T-helper 17 cell (primary cell): ENCODE measurements around the gene CD68. TPM values are rescaled to one million over a fixed set of nuclear protein-coding genes. Genes with fewer than 3 reads are reported as not detected.

Experiments used
- ATAC-seq: fragments of 150-1000 bp; cut with Tn5 transposase; 2 replicates; pipeline ENCODE4 v1.10.0; 2021; ENCODE audit warnings: mild to moderate bottlenecking, moderate library complexity
- DNase-seq, 3 donors: peaks; one replicate each; pipeline versions ENCODE4 v3.0.0 to v3.0.0-alpha.2; 2020 to 2021
- H3K9me3 ChIP-seq: one replicate; pipeline ENCODE4 v1.7.0; 2013; ENCODE audit warnings: low read length, mild to moderate bottlenecking; ENCODE audit not compliant: control insufficient read depth, poor library complexity, severe bottlenecking
- H3K27ac Mint-ChIP-seq: one replicate; pipeline ENCODE4 v1.8.0; 2022; ENCODE audit warnings: mild to moderate bottlenecking, moderate library complexity, mixed read lengths
- H3K27me3 Mint-ChIP-seq: one replicate; pipeline ENCODE4 v1.8.0; 2022; ENCODE audit warnings: mixed read lengths
- H3K36me3 Mint-ChIP-seq: one replicate; pipeline ENCODE4 v1.8.0; 2022; ENCODE audit warnings: low read depth, mixed read lengths
- H3K4me1 Mint-ChIP-seq: one replicate; pipeline ENCODE4 v1.8.0; 2022; ENCODE audit warnings: mild to moderate bottlenecking, mixed read lengths
- H3K4me3 Mint-ChIP-seq: one replicate; pipeline ENCODE4 v1.8.0; 2022; ENCODE audit warnings: mild to moderate bottlenecking, moderate library complexity, mixed read lengths
- total RNA-seq, 4 donors: library from RNA in 2 of 4; stranded (reverse) in 2 of 4; gene quantifications; one replicate each; pipeline ENCODE4 v1.2.3 and lab custom pipeline; 2022 to 2026

CD68 gene
- total RNA-seq, 2 donors from 2014 or later = 3.9 to 8.1 TPM

DNA sequence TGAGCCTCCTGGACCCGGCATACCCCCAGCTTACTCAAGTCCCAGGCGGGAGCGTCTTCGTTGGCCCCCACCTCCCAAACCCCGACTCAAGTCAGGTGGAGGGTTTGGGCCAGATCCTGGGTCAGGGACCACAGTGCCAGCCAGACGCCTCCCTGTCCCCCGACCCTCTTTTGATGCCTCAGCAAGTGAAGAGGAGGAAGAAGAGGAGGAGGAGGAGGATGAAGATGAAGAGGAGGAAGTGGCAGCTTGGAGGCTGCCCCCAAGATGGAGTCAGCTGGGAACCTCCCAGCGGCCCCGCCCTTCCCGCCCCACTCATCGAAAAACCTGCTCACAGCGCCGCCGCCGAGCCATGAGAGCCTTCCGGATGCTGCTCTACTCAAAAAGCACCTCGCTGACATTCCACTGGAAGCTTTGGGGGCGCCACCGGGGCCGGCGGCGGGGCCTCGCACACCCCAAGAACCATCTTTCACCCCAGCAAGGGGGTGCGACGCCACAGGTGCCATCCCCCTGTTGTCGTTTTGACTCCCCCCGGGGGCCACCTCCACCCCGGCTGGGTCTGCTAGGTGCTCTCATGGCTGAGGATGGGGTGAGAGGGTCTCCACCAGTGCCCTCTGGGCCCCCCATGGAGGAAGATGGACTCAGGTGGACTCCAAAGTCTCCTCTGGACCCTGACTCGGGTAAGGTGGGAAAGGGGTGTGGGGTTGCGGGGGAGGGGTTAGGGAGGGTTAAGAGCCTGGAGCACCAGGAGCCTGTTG lies 16.1 kb upstream of the CD68 start:
- no peaks in the 10 kb centered on the region for H3K9me3 ChIP-seq
- Mint-ChIP-seq H3K4me3 (peak overlapping the region; percentile 97), H3K4me1 (peaks cover 35% of the 10 kb centered on the region), H3K36me3 (peaks cover 2% of the 10 kb centered on the region), H3K27me3 (no peaks in the 10 kb centered on the region), H3K27ac (no peak overlapping the region)
- ATAC-seq (no peak), DNase-seq (no peak)

- no peak overlapping the region for H3K4me3 Mint-ChIP-seq
- H3K4me1 Mint-ChIP-seq = peaks cover 26% of the 10 kb centered on the region
- no peak overlapping the region for H3K27ac Mint-ChIP-seq
- DNase-seq (no peak), ATAC-seq (no peak)
- H3K36me3 Mint-ChIP-seq = peaks cover 7% of the 10 kb centered on the region
- H3K9me3 ChIP-seq = no peaks in the 10 kb centered on the region
- H3K27me3 Mint-ChIP-seq = no peaks in the 10 kb centered on the region
Observed at GRCh38 chr17:7569571-7569970, 9.9 kb upstream of the CD68 start.

- Mint-ChIP-seq H3K27ac (no peak overlapping the region), H3K4me3 (no peak overlapping the region), H3K4me1 (peaks cover 30% of the 10 kb centered on the region), H3K36me3 (peaks cover 10% of the 10 kb centered on the region), H3K27me3 (no peaks in the 10 kb centered on the region)
- H3K9me3 ChIP-seq = no peaks in the 10 kb centered on the region
- no peak for DNase-seq
- ATAC-seq = no peak
Observed at GRCh38 chr17:7570351-7570750, 9.1 kb upstream of the CD68 start.

GRCh38 chr17:7572338-7572587 lies 7.2 kb upstream of the CD68 start:
- no peaks in the 10 kb centered on the region for H3K9me3 ChIP-seq
- Mint-ChIP-seq H3K4me3 (peak overlapping the region; percentile 93), H3K27ac (peak overlapping the region; percentile 98), H3K27me3 (no peaks in the 10 kb centered on the region), H3K4me1 (peaks cover 35% of the 10 kb centered on the region), H3K36me3 (peaks cover 10% of the 10 kb centered on the region)
- DNase-seq (no peak), ATAC-seq (no peak)

GRCh38 chr17:7572588-7573323 lies 6.7 kb upstream of the CD68 start:
- Mint-ChIP-seq H3K4me1 (peaks cover 37% of the 10 kb centered on the region), H3K36me3 (peaks cover 7% of the 10 kb centered on the region), H3K27ac (peak overlapping the region; percentile 98), H3K27me3 (no peaks in the 10 kb centered on the region), H3K4me3 (peak overlapping the region; percentile 93)
- peak; percentile 85 for ATAC-seq
- peak; percentile 96 to 100 (median 100) for DNase-seq
- no peaks in the 10 kb centered on the region for H3K9me3 ChIP-seq

GRCh38 chr17:7573324-7574080 lies 5.9 kb upstream of the CD68 start:
- peaks cover 41% of the 10 kb centered on the region for H3K4me1 Mint-ChIP-seq
- ATAC-seq = peak; percentile 54

GRCh38 chr17:7574176-7574953 lies 5.1 kb upstream of the CD68 start:
- Mint-ChIP-seq H3K27me3 (no peaks in the 10 kb centered on the region), H3K4me1 (peaks cover 47% of the 10 kb centered on the region), H3K27ac (peak overlapping the region; percentile 98), H3K36me3 (peaks cover 7% of the 10 kb centered on the region), H3K4me3 (peak overlapping the region; percentile 93)
- H3K9me3 ChIP-seq = no peaks in the 10 kb centered on the region
- no peak for DNase-seq
- no peak for ATAC-seq

More at GRCh38 chr17:7573324-7574080, 5.9 kb upstream of the CD68 start:
- Mint-ChIP-seq H3K36me3 (peaks cover 7% of the 10 kb centered on the region), H3K27ac (peak overlapping the region; percentile 98), H3K27me3 (no peaks in the 10 kb centered on the region), H3K4me3 (peak overlapping the region; percentile 93)
- DNase-seq = peak; percentile 83 to 89 (median 87)
- H3K9me3 ChIP-seq = no peaks in the 10 kb centered on the region

DNA sequence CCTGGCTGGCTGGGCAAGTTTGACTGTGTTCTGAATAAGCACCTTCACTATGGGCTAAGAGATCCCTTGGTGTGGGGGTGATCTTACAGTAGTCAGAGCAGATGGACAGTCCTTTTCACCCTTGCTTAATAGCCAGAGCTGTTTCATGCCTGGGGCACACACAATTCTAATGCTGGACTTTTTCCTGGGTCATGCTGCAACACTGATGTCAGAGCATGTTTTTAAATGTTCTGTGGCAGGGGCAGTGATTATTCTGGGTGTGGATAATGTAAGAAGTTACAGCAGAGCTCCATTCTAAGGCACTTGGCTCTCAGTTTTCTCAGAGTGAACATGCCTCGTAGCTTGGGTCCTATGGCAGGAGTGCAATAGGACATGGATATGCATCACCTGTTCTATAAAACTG lies 4.0 kb upstream of the CD68 start:
- ATAC-seq = no peak
- Mint-ChIP-seq H3K27me3 (no peaks in the 10 kb centered on the region), H3K4me1 (peaks cover 52% of the 10 kb centered on the region)

DNA sequence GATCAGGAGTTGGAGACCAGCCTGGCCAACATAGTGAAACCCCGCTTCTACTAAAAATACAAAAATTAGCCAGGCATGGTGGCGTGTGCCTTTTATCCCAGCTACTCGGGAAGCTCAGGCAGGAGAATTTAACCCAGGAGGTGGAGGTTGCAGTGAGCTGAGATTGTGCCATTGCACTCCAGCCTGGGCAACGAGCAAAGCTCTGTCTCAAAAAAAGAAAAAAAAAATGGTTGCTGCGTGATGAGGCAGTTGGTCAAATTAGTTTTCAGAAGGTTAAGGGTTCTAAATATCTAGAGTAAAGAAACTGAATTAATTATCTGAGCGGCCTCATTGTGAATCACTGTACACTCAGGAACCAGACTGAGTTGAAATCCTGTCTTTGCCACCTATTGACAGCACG lies 3.5 kb upstream of the CD68 start:
- no peaks in the 10 kb centered on the region for H3K9me3 ChIP-seq
- peaks cover 7% of the 10 kb centered on the region for H3K36me3 Mint-ChIP-seq
- DNase-seq (no peak), ATAC-seq (no peak)
- H3K4me3 Mint-ChIP-seq = peak overlapping the region; percentile 53
- peaks cover 57% of the 10 kb centered on the region for H3K4me1 Mint-ChIP-seq
- H3K27me3 Mint-ChIP-seq = no peaks in the 10 kb centered on the region
- peak overlapping the region; percentile 98 for H3K27ac Mint-ChIP-seq

More for the DNA sequence above, 4.0 kb upstream of the CD68 start:
- peak overlapping the region; percentile 93 for H3K4me3 Mint-ChIP-seq
- DNase-seq = no peak
- H3K36me3 Mint-ChIP-seq = peaks cover 7% of the 10 kb centered on the region
- H3K27ac Mint-ChIP-seq = peak overlapping the region; percentile 98
- no peaks in the 10 kb centered on the region for H3K9me3 ChIP-seq

GRCh38 chr17:7576432-7576937 lies 3.0 kb upstream of the CD68 start:
- Mint-ChIP-seq H3K4me3 (peak overlapping the region; percentile 53), H3K27ac (peak overlapping the region; percentile 98), H3K36me3 (peaks cover 7% of the 10 kb centered on the region), H3K27me3 (no peaks in the 10 kb centered on the region), H3K4me1 (peaks cover 56% of the 10 kb centered on the region)
- ATAC-seq (no peak), DNase-seq (no peak)
- no peaks in the 10 kb centered on the region for H3K9me3 ChIP-seq

- DNase-seq = no peak
- Mint-ChIP-seq H3K4me1 (peaks cover 52% of the 10 kb centered on the region), H3K36me3 (peaks cover 7% of the 10 kb centered on the region), H3K27ac (peak overlapping the region; percentile 98), H3K4me3 (peak overlapping the region; percentile 50), H3K27me3 (no peaks in the 10 kb centered on the region)
- no peak for ATAC-seq
- no peaks in the 10 kb centered on the region for H3K9me3 ChIP-seq
Observed at GRCh38 chr17:7577327-7578199, 1.9 kb upstream of the CD68 start.
